CD4-positive, alpha-beta T cell treated with Interleukin-12 subunit alpha and Interleukin-12 subunit beta, for 1 hour (primary cell): ENCODE measurements around the gene ANKMY1.
"Not testable (repeated sequence)": the region's sequence is repeated elsewhere in the genome, so short reads cannot be mapped to it uniquely, and the experiment has no call there.

Source experiments
- DNase-seq: peaks from one replicate; pipeline ENCODE4 v3.0.0-alpha.2; 2020

Gene ANKMY1

DNA sequence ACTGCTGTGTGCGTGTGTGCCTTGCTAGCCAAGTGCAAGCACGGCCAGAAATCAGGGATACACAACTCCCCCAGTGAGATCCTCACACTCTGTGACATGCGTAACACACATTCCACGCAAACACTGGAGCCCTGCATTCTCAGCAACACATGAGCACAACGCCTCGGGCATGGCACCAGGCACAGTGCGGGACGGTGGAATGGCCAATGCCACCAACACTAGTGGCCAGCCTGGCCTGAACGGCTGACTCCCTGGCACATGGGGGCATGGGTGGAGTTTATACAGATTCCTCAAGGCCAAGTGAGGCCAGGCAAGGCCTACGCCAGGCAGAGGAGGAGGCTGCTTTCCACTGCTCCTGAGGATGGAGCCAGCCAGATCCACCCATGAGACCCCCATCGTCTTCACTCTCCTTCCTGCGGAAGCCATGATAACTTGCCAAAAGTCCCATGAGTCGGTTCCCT is 56.2 kb downstream of the ANKMY1 start:
- DNase-seq = no peak

DNA sequence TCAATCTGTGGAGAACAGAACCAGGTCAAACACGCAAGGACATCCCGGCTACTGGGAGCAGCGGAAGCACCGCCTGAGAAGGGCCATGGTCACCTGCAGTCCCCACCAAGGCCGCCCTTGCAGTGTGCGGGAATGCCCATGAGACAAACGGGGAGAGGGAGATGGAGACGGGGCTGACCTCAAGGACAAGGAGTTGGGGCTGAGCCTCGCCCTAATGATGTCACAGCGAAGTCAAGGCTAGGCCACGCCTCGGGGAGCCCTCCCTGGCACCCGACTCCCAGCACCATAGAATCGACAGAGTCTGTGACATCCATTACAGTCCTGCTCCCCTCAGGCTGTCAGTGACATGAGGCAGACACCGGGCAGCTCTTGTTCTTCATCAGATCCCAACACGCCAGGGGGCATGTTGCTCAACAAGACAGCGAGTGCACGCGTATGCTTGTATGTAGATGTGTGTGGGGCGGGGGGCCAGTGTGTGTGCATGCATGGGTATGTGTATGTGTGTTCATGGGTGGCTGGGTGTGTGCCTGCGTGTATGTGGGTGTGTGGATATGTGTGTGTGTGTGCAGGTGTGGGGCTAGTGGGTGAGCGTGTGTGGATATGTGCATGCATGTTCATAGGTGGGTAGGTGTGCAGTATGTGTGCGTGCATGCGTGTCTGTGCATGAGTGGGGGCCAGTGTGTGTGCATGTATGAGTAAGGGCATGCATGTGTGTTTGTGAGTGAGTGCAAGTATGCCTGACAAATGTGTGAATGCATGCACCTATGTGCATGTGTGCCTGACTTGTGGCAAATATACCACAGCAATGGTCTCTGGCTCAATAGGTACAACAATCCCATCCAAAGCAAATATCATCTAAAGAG is 57.0 kb downstream of the ANKMY1 start:
- DNase-seq = no peak

DNA sequence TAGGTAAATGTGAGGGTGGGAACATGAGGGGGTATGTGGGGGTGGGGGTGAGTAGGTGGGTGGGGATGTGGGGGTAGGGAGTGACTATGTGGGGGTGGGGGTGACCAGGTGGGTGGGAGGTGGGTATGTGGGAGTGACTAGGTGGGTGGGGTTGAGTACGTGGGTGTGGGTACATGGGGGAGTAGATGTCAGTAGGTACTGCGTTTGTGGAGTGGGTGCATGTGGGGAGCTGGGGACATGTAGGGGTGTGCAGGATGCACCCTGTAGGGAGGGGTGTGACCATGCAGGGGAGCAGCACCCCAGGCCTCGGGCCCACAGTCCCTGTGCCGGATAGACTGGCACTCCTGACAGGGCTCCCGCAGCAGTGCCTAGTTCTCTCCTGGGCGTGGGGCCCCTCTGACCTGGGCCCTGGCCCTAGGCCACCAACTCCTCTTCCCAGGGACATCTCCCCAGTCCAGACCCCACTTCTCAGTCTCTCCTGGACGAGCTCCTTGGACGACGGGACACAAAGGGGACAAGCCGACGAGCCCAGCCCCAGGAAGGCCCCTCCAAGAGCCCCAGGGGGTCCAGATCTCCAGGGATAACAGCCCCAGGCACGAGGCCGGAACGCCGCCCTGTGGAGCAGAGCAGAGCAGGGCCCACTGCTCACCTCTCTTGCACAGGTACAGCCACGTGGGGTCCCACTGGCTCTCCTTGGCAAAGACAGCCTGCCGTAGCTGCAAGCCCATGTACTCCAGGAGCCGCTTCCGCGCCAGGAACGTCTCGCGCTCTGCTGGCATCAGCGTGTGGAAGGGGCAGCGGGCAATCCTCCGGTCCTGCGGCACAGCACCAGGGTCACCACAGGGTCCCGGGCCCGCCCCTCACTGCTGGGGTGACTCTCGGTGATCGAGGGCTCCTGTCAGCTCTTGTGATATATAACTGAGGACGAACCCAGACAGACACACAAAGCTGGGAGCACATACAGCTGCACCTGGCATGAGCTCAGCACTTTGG is 58.2 kb downstream of the ANKMY1 start:
- no peak for DNase-seq

DNA sequence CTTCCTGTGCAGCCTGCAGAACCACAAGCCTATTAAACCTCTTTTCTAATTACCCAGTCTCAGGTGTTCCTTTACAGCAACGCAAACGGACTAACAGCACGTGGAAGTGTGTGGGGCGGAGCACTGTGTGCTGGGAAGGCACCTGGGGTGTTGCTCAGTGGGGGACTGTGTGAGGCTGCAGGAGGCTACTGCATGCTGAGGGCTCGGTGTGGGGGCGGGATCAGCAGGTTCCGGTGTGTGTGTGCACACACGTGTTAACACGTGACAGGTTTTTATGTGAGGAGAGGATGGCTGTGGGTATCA is 58.9 kb downstream of the ANKMY1 start:
- no peak for DNase-seq

DNA sequence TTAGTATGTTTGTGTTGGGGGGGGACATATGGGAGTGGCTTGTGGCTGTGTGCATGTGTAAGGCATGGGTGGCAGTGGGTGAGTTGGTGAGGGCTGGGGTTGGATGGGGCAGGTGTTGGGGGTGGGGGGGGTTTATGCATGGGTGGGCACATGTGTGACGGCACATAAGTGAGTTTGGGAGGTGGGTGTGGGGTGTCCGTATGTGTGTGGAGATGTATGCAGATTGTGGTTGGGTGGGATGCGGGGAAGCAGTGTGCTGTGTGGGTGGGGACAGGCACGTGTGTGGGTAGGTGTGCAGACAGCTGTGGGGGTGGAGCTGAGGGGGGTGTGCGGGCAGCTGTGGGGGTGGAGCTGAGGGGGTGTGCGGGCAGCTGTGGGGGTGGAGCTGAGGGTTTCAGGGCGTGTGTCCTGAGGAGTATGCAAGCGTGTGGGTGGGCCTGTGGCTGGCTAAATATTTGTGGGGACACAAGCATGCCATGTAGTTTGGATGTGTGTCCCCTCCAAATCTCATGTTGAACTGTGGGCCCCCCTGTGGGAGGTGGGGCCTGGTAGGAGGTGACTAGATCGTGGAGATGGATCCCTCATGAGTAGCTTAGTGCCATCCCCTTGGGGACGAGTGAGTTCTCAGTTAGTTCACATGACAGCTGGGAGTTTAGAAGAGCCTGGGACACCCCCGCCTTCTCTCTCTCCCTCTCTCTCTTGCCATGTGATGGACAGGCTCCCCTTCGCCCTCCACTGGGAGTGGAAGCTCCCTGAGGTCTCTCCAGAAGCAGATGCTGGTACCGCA is 59.4 kb downstream of the ANKMY1 start:
- DNase-seq = no peak

DNA sequence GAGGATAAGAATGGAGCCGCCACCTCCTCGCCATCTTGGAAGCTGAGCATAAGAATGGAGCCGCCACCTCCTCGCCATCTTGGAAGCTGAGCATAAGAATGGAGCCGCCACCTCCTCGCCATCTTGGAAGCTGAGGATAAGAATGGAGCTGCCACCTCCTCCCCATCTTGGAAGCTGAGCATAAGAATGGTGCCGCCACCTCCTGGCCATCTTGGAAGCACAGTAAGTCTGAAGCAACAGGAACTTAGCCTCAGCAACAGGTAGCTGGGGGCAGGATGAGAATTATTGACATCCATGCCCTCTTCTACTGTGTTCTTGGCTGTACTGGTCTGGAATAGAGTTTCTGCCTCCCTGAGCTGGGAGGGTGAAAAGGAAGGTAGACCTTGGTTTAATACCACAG is 60.7 kb downstream of the ANKMY1 start:
- DNase-seq = not testable (repeated sequence)

DNA sequence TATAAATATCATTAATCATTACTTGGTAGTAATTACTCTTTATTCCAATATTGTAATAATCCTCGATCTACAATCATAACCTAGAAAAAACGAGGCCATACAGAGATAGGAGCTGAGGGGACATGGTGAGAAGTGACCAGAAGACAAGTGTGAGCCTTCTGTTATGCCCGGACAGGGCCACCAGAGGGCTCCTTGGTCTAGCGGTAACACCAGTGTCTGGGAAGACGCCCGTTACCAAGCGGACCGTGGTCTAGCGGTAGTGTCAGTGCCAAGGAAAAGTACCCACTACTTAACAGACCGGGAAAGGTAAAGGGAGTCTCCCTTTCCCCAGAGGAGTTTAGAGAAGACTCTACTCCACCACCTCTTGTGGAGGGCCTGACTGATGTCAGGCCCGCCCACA is 62.8 kb downstream of the ANKMY1 start:
- not testable (repeated sequence) for DNase-seq

DNA sequence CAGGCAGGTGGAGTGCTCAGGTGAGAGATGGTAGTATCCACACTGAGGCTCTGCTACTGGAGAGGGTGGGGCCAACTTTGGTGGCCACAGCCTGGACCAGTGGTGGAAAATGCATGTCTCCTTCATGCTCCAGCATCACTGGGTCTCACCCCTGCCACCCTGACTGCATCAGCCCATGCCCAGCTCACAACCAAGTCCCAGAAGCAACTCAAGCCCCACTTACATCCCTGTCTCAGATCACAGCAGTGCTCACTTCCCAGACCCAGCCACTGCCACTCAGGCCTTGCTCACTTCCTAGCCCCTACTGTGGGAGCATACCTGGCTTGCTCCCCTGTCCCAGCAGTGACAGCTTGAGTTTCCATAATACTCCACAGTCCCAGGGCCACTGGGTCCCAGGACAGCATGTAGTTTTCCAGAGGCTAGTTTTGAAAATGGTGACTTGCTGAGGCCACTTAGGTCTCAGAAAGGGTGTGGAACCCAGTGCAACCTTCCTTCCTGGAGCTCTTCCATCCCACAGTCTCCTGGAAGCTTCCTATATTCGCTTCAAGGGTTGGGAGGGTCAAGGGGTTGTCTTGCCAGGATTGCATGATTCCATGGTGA is 63.5 kb downstream of the ANKMY1 start:
- no peak for DNase-seq

DNA sequence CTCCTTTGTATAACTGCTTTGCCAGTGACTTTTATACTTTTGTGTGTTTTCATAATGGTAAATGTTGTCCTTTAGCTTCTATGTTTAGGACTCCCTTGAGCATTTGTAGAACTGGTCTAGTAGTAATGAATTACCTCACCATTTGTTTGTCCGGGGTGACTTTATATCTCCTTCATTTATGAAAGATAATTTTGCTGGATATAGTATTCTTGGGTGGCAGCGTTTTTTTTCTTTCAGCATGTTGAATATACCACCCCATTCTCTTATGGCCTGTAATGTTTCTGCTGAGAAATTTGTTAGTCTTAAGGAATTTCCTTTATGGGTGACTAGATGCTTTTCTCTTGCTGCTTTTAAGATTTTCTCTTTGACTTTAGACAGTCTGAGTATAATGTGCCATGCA is 66.3 kb downstream of the ANKMY1 start:
- no peak for DNase-seq

DNA sequence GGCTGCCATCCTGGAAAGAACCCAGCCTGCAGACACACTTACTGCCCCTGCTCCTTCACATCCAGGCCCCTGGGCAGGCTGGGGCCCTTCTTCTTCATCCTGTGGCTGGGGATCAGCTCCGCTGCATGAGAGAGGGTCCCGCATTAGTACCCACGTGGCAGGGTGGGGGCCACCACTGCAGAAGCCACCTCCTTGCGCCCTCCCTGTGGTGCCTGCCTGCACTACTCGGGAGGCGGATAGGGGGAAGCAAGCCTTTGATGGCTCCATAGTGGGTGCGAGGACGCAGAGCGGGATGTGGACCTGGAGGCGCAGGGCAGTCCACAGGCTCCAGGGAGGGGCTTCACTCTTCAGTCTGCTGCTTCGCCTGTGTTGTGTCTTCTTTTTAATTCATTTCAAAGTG is 75.6 kb downstream of the ANKMY1 start:
- DNase-seq = no peak

DNA sequence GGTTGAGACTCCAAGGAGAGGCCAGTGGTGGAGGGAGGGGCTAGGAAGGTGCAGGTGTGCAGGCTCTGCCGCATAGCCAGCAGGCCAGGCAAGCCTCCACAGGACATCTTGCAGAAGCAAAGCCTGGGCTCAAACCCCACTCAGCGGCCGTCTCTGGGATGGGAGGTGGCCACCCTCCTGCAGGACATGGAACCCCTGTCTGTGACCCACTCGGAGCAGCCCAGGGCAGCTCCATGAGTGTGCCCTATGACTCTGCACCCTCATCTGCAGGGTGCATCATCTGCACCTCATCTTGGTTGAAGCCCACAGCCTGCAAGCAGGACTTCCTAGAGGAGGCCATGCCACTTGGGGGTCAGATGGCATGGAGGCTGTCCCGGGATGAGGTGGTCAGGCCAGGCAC is 76.1 kb downstream of the ANKMY1 start:
- DNase-seq = no peak

DNA sequence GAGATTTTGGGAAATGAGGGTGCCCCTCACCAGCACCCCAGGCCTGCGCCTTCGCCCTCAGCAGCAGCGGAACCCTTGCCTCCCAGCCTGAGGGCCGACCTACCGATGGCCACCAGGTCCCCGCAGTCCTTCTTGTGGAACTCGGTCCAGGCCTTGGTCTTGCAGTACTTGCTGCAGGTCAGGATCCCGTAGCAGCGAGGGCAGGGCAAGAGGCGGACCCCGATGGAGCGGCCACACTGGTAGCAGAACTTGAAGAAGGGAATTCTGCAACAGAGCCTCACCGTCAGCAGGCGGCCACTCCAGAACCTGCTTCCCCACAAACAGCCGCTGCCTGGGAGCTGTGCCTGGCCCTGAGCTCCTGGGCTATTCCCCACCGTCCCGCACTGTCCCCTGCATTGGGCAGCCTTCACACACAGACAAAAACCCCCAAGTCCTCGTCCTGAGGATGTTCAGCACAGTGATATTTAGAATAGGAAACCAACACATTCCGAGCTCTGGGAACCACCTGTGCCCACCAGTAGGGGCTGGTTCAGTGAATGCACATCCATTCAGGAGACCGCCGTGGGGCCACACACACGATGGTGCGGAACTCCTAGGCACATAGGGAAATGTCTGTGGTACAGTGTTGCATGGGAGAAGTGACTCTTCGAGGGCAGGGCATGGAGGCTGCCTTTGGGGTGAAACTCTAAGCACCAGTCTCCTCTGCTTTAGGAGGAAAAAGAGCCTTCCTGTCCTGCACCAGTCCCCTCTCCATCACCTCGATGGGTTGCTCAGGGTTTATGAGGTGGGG is 76.8 kb downstream of the ANKMY1 start:
- no peak for DNase-seq

DNA sequence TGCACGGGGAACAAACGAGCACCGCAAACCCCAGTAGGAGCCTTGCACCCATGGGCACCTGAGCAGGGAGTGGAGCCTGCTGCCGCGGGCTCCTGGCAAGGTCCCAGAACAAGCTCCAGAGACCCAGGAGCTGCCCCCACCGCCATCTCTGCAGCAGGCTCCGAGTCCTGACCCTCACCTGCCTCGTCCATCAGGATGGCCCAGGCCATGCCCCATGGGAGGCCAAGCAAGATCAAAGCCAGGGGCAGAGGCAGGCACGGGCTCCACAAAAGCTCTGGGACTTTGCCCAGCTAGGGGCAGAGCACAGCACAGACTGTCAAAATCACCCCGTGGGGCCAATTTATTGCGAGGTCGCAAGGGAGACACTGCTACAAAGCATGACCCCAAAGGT is 78.7 kb downstream of the ANKMY1 start:
- no peak for DNase-seq

DNA sequence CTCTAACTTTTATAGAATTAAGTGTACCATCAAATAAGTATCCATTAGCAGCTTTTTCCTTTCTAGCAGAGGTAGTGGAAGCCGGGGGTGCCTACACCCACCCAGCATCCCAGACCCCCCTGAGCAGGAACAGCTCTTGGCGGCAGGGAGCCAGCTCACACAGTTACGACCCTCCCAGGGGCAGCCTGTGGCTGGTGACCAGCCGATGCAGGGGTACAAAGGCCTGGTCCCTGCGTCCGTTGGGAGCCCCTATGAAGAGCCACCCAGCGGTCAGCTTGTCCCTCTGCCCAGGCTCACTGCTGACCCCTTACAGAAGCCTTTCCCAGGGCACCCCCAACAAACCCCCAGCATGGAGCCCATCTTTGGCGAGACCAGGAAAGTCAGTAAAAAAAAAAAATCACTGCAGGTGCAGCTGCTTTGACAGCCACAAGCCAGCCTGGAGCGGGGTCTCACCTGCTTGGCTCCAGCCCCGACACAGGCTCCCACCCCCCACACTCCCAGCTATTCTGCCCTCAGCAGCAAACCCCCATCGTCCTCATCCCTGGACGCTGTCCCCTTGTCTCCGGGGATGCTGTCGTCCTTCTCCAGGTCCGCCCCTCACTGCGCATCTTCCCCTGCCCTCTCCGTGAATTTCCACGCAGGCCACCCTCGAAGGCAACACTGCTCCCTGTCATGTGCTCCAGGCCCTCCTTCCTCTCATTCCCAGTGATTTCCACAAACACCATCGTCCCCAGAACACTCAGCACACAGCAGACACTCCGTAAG is 79.3 kb downstream of the ANKMY1 start:
- no peak for DNase-seq

DNA sequence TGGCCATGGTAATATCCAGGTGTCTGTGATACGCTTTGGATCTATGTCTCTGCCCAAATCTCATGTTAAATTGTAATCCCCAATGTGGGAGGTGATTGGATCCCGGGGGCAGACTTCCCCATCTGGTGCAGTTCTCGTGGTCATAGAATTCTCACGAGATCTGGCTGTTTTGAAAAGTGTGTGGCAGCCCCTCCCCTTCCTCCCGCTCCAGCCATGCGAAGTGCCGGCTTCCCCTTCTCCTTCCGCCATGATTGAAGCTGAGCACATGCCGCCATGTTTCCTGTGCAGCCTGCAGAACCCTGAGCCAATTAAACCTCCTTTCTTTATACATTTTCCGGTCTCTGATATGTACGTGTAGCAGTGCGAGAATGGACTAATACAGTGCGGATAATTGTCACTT is 79.9 kb downstream of the ANKMY1 start:
- no peak for DNase-seq

DNA sequence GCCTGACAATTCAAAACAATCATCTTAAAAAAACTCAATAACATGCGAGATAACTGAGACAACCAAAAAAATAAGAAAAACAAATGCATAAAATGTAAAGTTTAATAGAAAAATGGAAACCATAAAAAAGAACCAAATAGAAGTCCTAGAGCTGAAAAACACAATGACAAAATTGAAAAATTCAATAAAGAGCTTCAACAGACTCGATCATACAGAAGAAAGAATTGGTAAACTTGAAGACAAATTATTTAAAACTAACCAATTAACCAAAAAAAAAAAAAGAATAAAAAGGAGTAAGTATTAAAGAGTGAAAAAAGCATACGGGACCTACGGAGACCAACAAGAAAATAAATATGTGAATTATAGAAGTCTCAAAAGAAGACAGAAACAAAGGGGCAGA is 84.6 kb downstream of the ANKMY1 start:
- DNase-seq = no peak

DNA sequence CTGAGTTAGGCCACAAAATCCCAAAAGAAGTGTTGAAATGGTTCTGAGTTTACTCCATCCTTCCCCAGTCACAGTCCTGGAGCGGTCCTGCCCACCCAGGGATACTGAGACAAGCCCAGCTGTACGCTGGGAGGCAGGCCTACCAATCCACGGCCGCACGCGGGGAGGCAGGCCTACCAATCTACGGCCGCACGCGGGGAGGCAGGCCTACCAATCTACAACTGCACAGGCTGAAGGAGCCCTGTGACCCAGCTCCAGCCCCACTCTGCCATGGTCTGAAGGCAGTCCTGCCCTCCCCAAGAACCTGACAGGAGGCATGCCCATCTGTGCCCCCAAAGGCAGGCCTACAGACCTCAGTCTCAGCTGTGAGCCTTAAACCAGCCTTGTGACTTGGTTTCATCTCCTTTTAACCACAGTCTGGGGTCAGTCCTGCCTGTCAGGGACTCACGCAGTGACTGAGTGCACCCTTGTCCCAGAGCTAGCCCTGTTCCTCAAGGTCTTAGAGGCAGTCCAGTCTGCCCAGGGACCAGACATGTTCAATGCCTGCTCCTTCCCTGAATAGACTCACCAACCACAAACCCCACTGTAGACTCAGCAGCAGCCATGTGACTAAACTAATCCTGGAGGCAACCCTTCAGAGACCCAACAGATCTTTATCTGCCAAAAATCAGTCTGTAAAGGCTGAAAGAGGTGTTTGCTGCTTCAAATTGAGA is 85.6 kb downstream of the ANKMY1 start:
- DNase-seq = no peak

DNA sequence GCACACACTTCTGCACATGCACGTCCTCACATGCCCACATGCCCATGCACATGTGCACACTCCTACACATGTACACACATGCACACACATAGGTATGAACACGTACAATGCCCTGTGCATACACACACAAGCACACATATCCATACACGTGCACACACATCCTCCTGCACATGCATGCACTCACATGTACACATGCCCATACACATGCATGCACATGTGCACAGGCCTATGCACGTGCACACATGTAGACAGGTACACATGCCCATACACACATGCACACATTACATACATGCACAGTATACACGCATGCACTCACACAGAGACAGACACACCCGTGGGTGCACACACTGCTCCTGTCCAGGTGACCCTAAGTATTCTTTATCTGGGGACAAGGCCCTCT is 88.0 kb downstream of the ANKMY1 start:
- DNase-seq = no peak

DNA sequence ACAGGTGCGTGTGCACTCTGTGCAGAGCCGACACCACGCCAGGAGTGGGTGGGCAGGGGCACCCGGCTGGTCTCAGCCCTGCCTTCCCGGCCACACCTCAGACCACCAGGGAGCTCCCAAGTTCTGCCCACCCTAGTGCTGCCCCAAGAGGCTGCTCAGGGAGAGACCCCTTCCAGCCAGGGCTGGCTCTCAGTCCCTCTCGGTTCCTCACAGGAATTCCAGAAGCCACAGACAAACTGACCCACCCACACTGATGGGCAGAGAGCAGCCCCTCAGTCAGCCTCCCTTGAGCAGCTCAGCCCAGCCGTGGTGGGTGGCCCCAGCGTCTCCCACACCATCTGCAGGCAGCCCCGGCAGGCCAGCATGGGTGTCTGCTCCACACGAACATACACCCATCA is 88.5 kb downstream of the ANKMY1 start:
- no peak for DNase-seq
